Tongue (tissue), 2 donors: Measurements from ENCODE around the gene PPFIA2. TPM values are rescaled to one million over a fixed set of nuclear protein-coding genes. Genes with fewer than 3 reads are reported as not detected.
A peak's percentile ranks its signal among the peaks of the same experiment; 100 is the strongest.

Experiments
- DNase-seq: peaks from one replicate; pipeline ENCODE4 v3.0.0-alpha.2; 2015
- total RNA-seq: library from RNA; depleted of rRNA; stranded (reverse); fragments of >200 nt; gene quantifications from one replicate; pipeline ENCODE4 v1.2.3, GENCODE V29; 2014

PPFIA2 gene
- total RNA-seq, 1 donor from 2014 or later: 3.1 TPM

DNA sequence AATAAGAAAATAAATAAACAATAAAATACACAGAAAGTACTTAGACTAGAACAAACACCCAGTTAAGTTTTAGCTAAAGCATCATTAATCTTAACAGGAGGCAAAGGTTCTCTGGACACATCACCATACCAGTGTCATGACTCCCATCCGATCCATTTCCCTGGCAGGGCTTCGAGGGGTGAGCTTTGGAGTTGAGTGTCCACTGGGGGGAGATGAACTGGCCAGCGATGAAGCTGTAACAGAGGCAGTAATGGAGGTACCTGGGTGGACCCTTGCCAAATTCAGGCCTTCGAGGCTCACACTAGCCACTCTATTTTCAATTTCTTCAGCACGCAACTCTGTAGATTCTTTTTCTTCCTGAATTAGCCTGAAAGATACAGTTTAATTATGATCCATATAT, 411.7 kb downstream of the PPFIA2 start:
- DNase-seq: no peak

DNA sequence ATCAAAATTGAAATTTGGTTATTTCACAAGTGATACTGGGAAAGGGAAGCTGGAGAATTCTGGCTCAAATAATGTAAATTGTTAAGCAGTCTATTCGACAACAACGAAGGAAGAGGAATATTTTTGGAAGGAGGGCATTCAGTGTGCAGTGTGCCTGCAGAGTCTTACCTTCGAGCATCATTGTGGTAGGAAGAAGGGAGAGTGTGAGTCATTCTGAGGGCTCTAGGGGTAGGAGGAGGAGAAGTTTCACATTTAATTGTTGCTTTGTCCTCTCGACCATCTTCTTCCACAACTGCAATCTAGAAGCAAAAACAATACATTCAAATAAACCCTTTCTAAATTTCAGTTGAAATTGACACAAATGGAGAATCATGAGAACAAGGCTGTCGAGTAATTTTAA, 418.2 kb downstream of the PPFIA2 start:
- DNase-seq: no peak

DNA sequence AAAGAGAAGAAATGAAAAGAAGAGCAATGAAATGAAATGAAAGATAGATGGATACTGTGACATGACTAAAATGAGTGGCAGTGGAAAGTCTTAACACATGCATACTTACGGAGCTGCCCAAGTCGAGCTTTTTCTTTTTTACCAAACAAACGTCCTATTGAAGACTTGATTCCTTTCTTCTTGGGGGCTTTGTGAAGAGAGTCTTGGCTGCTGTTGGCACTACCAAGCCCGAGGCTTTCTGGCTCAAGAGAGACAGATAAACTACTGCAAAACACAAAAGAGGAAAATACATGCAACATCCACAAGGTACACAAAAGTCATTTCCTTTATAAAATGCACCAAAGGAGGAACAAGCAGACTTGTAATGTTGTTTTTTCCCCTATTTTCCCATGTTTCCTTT, 420.1 kb downstream of the PPFIA2 start:
- DNase-seq: no peak

DNA sequence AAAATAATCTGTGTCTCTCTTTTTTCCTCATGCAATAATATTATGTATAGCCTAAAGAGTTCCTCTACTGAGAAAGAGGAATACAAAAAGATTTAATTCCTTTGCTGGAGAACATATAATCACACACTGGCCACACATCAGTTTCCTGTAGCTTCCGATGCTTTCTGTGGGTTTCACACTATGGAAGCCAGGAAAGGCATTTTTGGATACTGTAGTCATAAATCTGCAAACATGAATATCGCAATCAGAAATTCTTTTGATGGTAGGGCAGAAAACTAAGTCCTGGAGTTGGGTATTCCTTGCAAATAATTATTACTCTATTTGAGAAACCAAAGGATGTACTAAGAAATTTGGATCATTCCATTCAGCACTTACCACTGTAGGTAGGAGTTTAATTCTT, 421.3 kb downstream of the PPFIA2 start:
- DNase-seq: no peak

DNA sequence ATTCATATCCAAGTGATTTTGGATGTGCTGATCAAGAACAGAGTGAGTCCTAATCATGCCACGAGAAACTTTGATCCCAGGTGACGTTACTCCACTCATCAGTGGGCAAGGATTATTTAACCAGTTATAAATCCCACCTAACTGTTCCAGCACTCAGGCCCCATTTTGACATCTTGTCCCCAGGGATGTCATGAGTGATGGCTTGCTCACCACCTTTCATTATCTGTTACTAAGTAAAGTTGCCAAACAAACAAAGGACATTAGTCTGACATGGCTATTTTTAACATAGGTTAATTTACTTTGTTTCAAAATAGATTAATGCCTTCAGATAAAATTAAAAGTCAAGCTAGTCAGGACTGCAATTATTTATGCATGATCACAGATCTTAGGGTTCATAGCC, 425.3 kb downstream of the PPFIA2 start:
- no peak for DNase-seq

DNA sequence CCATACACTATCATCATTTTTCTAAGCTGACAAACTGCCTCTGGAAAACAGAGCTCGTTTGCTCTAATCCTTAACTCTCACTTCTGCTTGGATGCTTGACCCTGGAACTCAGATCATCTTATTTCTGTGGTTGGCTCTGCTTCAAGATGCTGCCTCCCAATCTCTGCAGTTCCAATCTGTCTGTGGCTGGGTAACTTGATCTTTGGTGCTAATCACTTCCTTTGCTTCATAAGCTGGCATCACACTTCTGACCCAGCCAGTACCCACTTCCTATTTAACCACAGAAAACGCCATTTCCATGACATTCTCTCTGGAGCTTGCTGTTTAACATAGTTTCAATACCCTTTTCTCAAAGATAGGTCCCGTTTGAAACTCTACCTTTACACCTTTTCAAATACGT, 427.1 kb downstream of the PPFIA2 start:
- no peak for DNase-seq

DNA sequence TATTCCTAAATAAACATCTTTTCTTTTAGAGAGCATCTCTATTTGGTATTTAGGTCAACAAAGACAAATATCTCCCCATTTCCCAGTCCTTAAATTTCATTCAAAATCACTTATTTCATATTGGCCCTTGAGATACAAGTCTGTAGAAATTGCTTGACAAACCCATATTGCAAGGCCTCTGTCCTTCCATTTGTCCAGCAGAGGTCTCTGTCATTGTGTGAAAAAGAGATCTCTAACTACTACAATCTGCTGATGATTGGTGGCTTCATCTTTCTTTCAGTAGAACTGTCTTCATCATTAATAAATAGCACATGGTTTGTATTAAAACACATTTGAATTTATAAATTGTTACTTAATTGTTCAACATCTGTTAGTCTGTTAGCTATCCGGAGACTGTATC, 428.7 kb downstream of the PPFIA2 start:
- DNase-seq: no peak

DNA sequence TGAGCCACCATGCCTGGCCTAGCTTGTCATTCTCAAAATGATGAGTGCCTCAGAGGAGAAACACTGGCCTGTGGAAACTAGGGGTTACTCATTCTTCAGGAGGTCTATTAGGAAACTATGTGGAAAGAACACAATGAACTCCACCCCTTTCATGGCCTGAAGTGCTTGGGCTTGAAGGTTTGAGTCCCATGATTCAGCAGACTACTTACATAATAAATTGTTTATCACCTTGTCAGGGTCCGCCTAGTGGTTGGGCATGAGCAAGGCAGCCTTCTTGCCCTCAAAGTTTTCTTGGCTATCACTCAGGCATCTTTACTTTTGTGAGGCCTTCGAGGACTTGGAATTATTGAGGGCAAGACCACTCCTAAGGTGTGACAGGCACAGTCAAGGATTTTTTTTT, 430.1 kb downstream of the PPFIA2 start:
- DNase-seq: no peak

DNA sequence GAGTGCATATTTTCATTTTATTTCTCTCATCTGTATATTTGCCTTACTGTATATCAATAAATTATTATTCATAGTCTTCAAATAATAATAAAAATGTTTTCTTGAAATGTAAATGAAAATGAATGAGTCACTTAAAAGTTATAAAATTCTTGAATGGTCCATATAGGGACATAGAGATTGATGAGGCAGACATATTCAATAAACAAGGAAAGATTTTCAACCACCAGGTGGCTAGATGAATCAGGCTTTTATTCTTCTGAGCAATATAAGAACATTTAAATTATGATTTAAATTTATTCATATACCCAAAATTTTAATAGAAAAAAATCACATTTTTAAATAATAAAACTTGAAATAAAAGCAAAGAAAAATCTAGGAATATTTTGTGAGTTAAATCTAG, 431.7 kb downstream of the PPFIA2 start:
- DNase-seq: no peak

DNA sequence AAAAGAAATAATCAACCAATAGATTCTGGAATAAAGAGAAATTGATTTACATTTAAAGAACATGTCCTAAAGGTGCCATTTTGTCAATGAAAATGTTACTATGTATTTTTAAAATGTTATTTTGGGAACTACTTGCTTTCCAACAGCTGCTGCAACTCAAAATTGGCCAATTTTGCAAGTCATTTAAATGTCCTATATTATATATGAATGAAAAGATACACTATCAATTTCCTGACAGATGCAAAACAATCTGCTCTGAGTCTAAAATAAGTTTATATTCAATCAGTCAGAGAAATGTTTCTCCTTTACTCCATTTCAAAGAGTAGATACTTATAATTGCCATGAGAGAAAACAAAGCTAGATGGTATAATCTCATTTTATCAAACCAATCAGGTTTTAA, 434.1 kb downstream of the PPFIA2 start:
- no peak for DNase-seq

DNA sequence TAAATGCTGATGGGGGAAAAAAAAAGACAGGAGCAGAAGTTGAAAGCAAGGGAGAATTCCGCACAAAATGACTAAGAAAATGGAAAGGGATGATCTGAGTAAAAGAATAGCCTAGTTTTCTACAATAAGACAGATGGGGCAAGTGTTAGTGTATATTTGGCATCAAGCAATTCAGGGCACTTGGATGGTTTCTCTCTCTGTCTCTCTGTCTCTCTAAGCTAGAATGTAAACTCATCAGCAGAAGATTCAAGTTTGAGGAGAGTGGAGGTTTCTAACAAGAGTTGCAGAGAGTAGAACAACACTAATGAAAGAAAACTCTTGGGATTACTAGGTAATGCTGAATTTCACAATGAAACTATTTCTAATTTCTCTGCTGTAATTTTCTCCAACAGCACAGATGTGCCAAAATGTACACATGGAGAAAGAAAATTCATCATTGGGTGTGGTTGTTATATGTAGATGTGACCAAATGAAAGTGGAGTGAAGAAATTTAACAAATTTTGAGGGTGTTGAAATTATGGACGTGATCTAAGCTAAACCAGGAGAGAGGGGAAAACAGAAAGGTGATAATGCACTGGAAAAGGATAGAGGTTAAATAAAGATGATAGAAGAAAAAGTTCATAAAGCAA, 444.1 kb downstream of the PPFIA2 start:
- no peak for DNase-seq

DNA sequence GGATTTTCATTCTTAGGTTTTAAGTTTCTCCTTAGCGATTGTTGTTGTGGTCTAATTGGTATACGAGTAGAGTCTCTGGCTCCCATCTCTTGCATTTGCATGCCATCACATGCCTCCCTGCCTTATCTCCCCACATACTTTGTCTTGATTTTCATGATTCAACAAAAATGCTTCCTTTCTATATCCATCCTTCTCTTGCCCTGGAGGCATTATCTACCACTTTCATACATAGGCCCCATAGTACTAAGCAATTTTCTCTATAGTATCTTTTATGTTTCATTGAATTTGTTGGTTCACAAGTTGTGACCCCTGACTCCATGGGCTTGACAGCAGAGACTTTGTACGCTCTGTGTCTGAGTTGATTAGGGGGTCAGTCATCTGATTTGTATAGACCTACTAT, 455.2 kb downstream of the PPFIA2 start:
- DNase-seq: no peak

DNA sequence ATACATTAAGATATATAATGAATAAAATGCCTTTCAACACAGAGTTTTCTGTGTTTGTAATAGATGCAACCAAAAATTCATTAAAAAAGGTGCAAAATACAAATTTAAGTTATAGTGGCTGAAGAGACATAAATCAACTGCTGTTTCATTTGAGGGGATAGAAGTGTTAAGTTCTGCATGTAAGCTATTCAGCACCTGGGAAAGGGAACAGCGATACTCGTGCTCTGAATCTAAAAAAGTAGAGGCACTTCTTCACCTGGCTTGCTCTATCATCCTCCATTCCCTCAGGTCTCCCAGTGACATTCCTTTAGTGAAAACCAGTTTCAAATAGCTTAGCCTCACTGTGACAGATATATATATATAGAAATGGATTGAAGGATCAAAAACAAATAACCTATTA, 458.7 kb downstream of the PPFIA2 start:
- peak; percentile 18 for DNase-seq

DNA sequence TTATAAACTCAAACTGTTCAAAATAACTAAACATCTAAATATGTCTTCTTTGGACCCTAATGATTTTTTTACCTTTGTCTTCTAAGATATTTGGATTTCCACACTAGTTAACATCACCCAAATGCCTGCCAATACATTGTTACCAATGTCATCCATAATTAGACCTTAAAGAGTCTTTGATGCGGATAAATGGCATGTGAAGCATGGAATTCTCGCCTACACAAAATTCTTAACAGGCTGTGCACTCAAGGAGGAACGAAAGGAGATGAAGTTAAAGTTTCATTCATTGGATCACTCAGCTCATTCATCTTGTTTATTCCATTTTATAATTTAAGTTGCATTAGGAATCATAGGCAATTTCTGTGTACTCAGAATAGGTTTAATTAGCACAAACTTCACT, 461.5 kb downstream of the PPFIA2 start:
- DNase-seq: no peak

DNA sequence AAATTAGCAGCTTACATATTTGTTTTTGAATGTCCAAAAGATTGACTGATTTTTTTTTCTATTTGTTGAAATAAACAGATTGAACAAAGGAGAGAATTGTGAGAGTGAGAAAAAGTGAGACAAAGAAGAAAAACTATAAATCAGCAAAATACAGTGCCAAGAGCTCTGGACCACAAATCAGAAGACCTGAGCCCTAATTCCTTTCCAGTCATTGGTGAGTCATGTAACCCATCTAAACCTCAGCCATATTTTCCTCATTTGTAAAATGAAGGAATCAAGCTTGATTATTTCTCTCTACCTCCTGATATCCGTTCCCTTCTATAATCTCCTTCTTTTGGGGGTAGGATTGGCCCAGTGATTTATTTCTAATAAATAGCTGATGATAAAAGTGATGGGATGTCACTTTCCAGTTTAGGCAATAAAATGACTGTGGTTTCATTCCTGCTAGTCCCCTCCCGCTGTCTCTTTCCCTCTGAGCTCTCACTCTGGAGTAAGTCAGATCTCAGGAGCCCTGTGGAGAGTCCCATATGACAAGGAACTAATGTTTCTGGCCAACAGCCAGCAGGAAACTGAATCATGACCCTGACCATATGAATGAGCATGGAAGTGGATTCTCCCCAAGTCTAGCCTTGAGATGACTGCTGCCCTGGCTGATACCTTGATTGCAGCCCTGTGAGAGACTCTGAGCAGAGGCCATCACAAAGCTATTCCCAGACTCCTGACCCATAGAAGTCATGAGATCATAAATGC, 462.4 kb downstream of the PPFIA2 start:
- no peak for DNase-seq

DNA sequence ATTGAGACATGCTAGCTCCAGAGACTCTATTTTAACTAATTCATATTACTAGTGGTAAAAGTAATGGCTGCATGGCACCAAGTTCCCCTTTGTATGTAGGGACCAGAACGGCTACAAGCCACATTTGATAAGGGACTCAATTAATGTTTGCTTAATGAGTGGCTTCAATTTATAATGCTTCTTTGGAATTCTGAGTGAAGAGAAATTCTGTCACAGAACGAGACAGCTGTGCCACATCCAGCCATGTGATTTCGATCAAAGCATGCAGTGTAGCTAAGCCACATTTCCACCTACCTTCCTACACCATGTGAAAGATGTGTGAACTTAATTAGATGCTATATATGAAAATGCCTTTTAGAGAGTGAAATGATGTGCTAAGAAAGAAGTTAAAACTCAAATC, 463.9 kb downstream of the PPFIA2 start:
- no peak for DNase-seq

DNA sequence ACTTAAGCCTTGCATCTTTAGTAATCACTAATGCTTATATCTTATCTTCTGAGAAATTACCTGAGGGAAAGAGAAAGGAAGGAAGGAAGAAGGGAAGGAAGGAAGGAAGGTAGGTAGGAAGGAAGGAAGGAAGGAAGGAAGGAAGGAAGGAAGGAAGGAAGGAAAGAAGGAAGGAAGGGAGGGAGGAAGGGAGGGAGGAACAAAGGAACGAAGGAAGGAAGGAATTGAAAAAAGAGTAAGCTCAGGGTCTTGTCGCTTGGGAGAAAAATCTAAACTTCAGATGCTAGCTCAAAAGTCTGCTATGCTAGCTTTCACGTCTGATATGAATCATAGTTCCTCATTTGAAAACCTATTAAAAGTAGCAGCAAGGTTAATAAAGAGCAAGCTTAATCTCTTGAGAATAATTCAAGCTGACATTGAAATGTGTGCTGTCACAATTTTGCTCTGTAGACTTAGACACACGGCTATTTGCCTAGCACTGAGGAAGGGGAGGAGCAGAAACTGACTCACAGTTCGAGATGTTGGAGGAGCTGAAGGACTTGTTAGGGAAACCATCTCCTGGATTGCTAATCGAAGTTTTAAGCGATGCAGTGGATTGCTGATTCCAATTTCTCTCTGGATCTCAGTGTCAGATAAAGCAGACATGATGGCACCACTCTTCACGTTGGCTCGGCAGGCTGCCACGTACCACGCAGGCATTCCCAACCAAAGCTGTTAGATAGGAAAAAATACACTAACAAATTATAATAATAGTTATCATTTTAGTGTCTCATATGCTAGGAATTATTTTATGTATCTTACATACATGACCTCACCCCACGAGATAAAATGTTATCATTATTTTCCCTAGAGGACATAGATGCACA, 464.6 kb downstream of the PPFIA2 start:
- no peak for DNase-seq

DNA sequence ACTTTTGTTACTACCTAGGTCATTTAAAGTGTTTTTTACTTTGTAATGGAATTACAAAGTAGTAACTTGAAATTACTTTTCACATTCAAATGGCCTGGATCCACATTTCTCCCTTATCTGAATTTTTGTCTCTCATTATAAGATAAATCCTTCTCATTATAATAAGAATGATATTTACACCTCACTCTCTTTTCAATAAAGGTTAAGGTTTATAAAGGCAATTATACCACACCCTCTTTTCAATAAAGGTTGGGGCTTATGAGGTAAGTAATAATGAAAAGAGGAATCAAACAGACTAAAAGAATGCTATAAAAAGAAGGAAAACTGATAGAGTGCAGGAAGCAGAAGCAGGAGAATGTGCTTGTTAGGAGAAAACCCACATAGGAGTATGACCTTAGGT, 470.5 kb downstream of the PPFIA2 start:
- DNase-seq: no peak

DNA sequence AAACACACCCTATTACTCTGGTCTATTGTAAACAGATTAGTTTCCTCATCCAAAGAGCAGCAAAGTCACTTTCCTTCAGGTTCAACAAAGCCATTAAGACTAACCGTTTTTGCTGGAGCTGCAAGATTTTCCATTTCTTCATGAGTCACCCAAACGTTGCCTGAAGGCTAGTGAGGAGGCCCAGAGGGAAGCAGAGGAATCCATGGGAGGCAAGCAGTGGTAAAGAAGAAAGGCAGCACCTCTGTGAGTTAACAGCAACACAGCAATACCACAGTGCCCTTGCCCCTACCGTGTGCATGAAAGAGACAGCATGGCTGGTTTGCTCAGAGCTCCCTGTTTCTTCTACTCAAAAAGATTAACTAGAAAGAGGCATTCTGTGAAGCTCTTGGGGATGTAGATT, 475.0 kb downstream of the PPFIA2 start:
- DNase-seq: no peak

DNA sequence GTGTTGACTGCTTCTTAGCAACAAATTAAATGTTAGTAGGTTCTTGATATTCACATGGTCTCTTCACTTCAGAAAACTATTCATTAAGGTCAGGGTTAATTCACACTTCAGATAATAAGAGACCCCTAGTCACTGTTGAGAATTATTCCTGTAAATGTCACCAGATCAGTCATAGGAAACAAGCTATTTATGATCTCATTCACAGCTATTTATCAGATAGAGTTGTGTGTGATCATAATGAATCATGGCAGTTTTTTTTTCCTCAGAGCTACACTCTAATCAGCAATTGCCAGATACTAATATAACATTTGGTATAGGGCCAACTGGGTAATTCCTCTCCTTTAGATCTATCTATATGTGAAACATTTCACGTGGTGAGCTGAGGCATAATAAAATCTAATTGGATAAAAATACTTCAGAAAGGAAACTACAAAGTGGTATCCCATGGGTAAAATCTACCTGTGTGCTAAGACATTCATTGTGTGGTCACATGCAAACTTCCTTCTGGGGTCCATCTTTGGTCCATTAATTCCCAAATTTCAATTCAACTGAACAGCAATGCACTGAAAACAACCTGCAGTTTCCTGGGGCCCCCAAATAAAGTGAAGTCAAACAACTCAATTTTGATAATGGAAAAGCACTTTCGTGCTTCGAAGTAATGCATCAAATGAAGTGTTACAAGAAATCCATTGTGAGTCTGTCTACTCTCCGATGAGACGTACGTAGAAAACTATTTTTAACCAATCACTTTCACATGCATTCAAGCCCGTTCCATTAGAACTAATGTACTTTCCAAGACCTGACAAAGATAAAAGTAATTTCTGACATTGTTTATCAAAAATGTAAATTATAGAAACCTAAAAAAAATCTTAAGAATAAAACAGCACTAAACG, 484.3 kb downstream of the PPFIA2 start:
- DNase-seq: no peak

DNA sequence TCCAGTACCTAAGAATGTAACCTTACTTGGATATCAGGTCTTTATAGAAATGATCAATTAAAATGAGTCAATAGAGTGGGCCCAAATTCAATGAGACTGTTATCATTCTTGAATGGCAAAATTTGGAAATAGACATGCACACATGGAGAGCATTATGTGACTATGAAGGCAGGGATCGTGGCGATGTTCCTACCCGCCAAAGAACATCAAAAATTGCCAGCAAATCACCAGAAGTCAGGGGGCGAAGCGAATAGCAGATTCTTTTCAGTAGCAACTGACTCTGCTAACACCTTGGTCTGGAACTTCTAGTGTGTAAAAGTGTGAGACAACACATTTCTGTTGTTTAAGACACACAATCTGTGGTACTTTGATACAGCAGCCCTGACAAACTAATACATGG, 488.8 kb downstream of the PPFIA2 start:
- DNase-seq: no peak

DNA sequence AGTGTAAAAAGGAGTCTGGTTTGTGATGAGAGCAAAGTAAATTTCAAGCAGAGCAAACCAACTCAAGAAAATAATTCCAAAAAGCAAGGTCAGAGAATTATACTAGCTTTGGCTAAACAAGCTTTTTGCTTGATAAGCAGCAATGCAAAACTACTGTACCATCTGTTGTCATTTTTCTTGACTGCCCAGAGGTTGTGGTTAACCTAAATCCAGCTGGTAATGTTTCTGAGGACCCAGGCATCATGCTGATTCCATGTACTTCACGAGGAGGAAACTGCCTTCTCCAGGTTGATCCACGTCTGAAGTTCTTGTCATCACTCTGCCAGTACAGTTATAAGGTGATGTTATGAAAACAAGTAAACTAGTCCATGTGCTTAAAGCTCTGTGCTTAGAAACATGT, 496.1 kb downstream of the PPFIA2 start:
- DNase-seq: no peak
